ENCODE measurements around the gene ARMC6. TPM values are rescaled to one million over a fixed set of nuclear protein-coding genes. Genes with fewer than 3 reads are reported as not detected.

The ARMC6 gene
- total and polyA plus RNA-seq, 4 donors: 23.9 to 38.3 (median 29.9) TPM

DNA sequence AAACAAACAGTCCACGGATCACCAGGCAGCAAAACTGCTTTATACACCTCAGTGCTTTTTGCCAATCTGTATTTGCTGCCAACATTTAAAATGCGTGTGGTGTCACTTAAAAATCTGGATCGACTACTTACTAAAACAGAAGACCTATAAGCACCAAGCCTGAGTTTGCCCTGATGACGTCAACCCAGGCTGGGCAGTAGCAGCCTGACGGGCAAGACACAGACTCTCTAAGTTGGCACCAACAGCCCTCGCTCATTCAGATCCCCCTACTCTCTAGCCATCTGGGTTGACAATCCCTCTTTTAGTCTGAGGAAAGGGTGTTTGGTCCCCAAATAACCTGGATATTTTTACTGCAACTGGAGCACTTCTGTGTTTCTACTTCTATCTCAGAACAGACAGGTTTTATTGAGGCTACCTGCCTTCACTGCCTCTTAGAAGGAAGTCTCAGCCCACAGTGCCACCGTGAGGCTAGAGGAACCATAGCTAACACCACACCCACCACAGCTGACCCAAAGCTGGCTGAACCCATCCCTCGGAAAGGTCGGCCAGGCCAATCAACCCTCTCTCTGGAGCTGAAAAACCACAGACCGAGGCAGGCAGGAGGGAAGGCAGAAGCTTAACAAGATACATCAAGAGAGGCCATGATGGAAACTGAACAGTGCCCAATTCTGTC, 7.0 kb upstream of the ARMC6 start:
- Histone ChIP-seq H3K27ac (ENCODE audit: low read depth in 1 of 2, low read length in 2 of 2) (peak overlapping the region; percentile 5 to 15), H3K4me1 (ENCODE audit: control insufficient read depth in 4 of 4, insufficient read depth in 4 of 4, low read length in 3 of 4) (peaks cover 4 to 27% (median 25%) of the 10 kb centered on the region in 4 donors), H3K27me3 (ENCODE audit: control insufficient read depth in 4 of 4, insufficient read depth in 4 of 4, low read length in 3 of 4) (no peaks in the 10 kb centered on the region), H3K9ac (ENCODE audit: low read depth in 1 of 2, low read length in 2 of 2) (no peak overlapping the region), H3K36me3 (ENCODE audit: control insufficient read depth in 4 of 4, insufficient read depth in 3 of 4, low read depth in 1 of 4, low read length in 3 of 4) (peaks cover 6 to 41% (median 26%) of the 10 kb centered on the region in 4 donors), H3K9me3 (ENCODE audit: control insufficient read depth in 4 of 4, low read length in 3 of 4) (no peaks in the 10 kb centered on the region), H3K4me3 (ENCODE audit: low read depth in 1 of 3, low read length in 3 of 3) (no peak overlapping the region)
- no peak for DNase-seq (ENCODE audit: low spot score)
- TF ChIP-seq, protein P1, sequence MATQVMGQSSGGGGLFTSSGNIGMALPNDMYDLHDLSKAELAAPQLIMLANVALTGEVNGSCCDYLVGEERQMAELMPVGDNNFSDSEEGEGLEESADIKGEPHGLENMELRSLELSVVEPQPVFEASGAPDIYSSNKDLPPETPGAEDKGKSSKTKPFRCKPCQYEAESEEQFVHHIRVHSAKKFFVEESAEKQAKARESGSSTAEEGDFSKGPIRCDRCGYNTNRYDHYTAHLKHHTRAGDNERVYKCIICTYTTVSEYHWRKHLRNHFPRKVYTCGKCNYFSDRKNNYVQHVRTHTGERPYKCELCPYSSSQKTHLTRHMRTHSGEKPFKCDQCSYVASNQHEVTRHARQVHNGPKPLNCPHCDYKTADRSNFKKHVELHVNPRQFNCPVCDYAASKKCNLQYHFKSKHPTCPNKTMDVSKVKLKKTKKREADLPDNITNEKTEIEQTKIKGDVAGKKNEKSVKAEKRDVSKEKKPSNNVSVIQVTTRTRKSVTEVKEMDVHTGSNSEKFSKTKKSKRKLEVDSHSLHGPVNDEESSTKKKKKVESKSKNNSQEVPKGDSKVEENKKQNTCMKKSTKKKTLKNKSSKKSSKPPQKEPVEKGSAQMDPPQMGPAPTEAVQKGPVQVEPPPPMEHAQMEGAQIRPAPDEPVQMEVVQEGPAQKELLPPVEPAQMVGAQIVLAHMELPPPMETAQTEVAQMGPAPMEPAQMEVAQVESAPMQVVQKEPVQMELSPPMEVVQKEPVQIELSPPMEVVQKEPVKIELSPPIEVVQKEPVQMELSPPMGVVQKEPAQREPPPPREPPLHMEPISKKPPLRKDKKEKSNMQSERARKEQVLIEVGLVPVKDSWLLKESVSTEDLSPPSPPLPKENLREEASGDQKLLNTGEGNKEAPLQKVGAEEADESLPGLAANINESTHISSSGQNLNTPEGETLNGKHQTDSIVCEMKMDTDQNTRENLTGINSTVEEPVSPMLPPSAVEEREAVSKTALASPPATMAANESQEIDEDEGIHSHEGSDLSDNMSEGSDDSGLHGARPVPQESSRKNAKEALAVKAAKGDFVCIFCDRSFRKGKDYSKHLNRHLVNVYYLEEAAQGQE (IDR thresholded peaks at IDR 0.05): no peak
- TF ChIP-seq, protein P2, sequence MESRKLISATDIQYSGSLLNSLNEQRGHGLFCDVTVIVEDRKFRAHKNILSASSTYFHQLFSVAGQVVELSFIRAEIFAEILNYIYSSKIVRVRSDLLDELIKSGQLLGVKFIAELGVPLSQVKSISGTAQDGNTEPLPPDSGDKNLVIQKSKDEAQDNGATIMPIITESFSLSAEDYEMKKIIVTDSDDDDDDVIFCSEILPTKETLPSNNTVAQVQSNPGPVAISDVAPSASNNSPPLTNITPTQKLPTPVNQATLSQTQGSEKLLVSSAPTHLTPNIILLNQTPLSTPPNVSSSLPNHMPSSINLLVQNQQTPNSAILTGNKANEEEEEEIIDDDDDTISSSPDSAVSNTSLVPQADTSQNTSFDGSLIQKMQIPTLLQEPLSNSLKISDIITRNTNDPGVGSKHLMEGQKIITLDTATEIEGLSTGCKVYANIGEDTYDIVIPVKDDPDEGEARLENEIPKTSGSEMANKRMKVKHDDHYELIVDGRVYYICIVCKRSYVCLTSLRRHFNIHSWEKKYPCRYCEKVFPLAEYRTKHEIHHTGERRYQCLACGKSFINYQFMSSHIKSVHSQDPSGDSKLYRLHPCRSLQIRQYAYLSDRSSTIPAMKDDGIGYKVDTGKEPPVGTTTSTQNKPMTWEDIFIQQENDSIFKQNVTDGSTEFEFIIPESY (IDR thresholded peaks at IDR 0.05): no peak
- TF ChIP-seq FOXA1 (IDR thresholded peaks at IDR 0.05): no peak
- no peak for TF ChIP-seq TAF1 (conservative IDR thresholded peaks at IDR 0.05)
- no peak for TF ChIP-seq GABPA (IDR thresholded peaks at IDR 0.05 in 1 of 2, conservative IDR thresholded peaks at IDR 0.05 in 1 of 2)
- TF ChIP-seq RAD21 (IDR thresholded peaks at IDR 0.05): peak; percentile 75 to 76
- TF ChIP-seq, protein P3, sequence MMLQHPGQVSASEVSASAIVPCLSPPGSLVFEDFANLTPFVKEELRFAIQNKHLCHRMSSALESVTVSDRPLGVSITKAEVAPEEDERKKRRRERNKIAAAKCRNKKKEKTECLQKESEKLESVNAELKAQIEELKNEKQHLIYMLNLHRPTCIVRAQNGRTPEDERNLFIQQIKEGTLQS (IDR thresholded peaks at IDR 0.05): no peak
- TF ChIP-seq, protein P4, sequence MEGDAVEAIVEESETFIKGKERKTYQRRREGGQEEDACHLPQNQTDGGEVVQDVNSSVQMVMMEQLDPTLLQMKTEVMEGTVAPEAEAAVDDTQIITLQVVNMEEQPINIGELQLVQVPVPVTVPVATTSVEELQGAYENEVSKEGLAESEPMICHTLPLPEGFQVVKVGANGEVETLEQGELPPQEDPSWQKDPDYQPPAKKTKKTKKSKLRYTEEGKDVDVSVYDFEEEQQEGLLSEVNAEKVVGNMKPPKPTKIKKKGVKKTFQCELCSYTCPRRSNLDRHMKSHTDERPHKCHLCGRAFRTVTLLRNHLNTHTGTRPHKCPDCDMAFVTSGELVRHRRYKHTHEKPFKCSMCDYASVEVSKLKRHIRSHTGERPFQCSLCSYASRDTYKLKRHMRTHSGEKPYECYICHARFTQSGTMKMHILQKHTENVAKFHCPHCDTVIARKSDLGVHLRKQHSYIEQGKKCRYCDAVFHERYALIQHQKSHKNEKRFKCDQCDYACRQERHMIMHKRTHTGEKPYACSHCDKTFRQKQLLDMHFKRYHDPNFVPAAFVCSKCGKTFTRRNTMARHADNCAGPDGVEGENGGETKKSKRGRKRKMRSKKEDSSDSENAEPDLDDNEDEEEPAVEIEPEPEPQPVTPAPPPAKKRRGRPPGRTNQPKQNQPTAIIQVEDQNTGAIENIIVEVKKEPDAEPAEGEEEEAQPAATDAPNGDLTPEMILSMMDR (IDR thresholded peaks at IDR 0.05; ENCODE audit: low read depth, low read length, missing input control): peak; percentile 41
- no peak for TF ChIP-seq JUND (IDR thresholded peaks at IDR 0.05)
- TF ChIP-seq HNF4A (conservative IDR thresholded peaks at IDR 0.05): peak; percentile 31 to 33
- no peak for TF ChIP-seq HNF4G (IDR thresholded peaks at IDR 0.05)
- peak; percentile 70 to 85 for TF ChIP-seq RXRA (IDR thresholded peaks at IDR 0.05)
- TF ChIP-seq, protein P5, sequence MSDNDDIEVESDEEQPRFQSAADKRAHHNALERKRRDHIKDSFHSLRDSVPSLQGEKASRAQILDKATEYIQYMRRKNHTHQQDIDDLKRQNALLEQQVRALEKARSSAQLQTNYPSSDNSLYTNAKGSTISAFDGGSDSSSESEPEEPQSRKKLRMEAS (IDR thresholded peaks at IDR 0.05): no peak
- no peak for TF ChIP-seq FOXA2 (IDR thresholded peaks at IDR 0.05)
- TF ChIP-seq YY1 (IDR thresholded peaks at IDR 0.05): peak; percentile 62
- no peak for TF ChIP-seq NR2F2 (IDR thresholded peaks at IDR 0.05)
- TF ChIP-seq EGR1 (IDR thresholded peaks at IDR 0.05; ENCODE audit: low read depth in 2 of 2): no peak
- TF ChIP-seq SP1 (IDR thresholded peaks at IDR 0.05): peak; percentile 35
- 35% methylated on average over 10 of the region's 10 CpGs for WGBS
